Measurements from ENCODE around the gene EFCAB6.

EFCAB6 gene

GRCh38 chr22:43749473-43749872, 62.6 kb downstream of the EFCAB6 start:
- no CpG with 5 or more reads among the region's 15 CpGs for WGBS, 2 donors (ENCODE audit: extremely low coverage in 2 of 2, insufficient read length in 2 of 2, insufficient replicate concordance in 1 of 2)
- no peak overlapping the region for H2AFZ ChIP-seq (ENCODE audit: low read length)
- no peaks in the 10 kb centered on the region for H3K36me3 ChIP-seq (replicated peaks in 1 of 2; ENCODE audit: control insufficient read depth in 2 of 2, insufficient read depth in 2 of 2, low read length in 2 of 2)
- H2BK12ac ChIP-seq (ENCODE audit: low read length), result no peak overlapping the region
- no peaks in the 10 kb centered on the region for H3K27me3 ChIP-seq (ENCODE audit: control insufficient read depth in 3 of 3, insufficient read depth in 3 of 3, low read depth in 1 of 3, low read length in 3 of 3)
- no peak overlapping the region for H2BK15ac ChIP-seq (ENCODE audit: low read length)
- no peak overlapping the region for H4K8ac ChIP-seq (ENCODE audit: low read depth, low read length)
- H3K79me1 ChIP-seq (ENCODE audit: low read depth, low read length), result no peaks in the 10 kb centered on the region
- no peak overlapping the region for H3K14ac ChIP-seq (ENCODE audit: low read length)
- no peak overlapping the region for H3K18ac ChIP-seq (ENCODE audit: low read length)
- H3K4me1 ChIP-seq (ENCODE audit: control insufficient read depth in 2 of 2, insufficient read depth in 1 of 2, low read depth in 1 of 2, low read length in 2 of 2), result peaks cover 0 to 1% of the 10 kb centered on the region in 2 donors
- H3K9me3 ChIP-seq (replicated peaks in 1 of 2; ENCODE audit: control insufficient read depth in 2 of 2, insufficient read depth in 1 of 2, low read depth in 1 of 2, low read length in 2 of 2), result no peaks in the 10 kb centered on the region
- H3K23ac ChIP-seq (ENCODE audit: low read depth, low read length, poor library complexity), result no peak overlapping the region
- H3K27ac ChIP-seq (replicated peaks; ENCODE audit: low read length), result no peak overlapping the region
- DNase-seq (ENCODE audit: low spot score), result no peak
- no peak overlapping the region for H2AK5ac ChIP-seq (ENCODE audit: low read depth, low read length)
- H3K4me3 ChIP-seq (ENCODE audit: low read length in 2 of 2), result no peak overlapping the region
- H3K4ac ChIP-seq (ENCODE audit: low read length), result no peak overlapping the region
- no peak overlapping the region for H3K9ac ChIP-seq (ENCODE audit: low read depth, low read length, poor library complexity)
- no peak overlapping the region for H2BK120ac ChIP-seq (ENCODE audit: low read depth, low read length)
- no peak overlapping the region for H2BK5ac ChIP-seq (ENCODE audit: low read length)
- no peak overlapping the region for H3K4me2 ChIP-seq (ENCODE audit: insufficient read depth, low read length, poor library complexity, severe bottlenecking)
- H4K91ac ChIP-seq (ENCODE audit: low read depth, low read length, poor library complexity), result no peak overlapping the region

- Histone ChIP-seq H3K4me1 (ENCODE audit: control insufficient read depth in 2 of 2, insufficient read depth in 1 of 2, low read depth in 1 of 2, low read length in 2 of 2) (peaks cover 0 to 1% of the 10 kb centered on the region in 2 donors), H2BK5ac (ENCODE audit: low read length) (no peak overlapping the region), H3K9ac (ENCODE audit: low read depth, low read length, poor library complexity) (no peak overlapping the region), H2BK15ac (ENCODE audit: low read length) (no peak overlapping the region), H2BK120ac (ENCODE audit: low read depth, low read length) (no peak overlapping the region), H3K4me3 (ENCODE audit: low read length in 2 of 2) (no peak overlapping the region), H2AFZ (ENCODE audit: low read length) (no peak overlapping the region), H2AK5ac (ENCODE audit: low read depth, low read length) (no peak overlapping the region), H3K14ac (ENCODE audit: low read length) (no peak overlapping the region), H3K23ac (ENCODE audit: low read depth, low read length, poor library complexity) (no peak overlapping the region), H3K4ac (ENCODE audit: low read length) (no peak overlapping the region), H3K27ac (replicated peaks; ENCODE audit: low read length) (no peak overlapping the region), H2BK12ac (ENCODE audit: low read length) (no peak overlapping the region), H3K4me2 (ENCODE audit: insufficient read depth, low read length, poor library complexity, severe bottlenecking) (no peak overlapping the region), H4K8ac (ENCODE audit: low read depth, low read length) (no peak overlapping the region), H3K36me3 (replicated peaks in 1 of 2; ENCODE audit: control insufficient read depth in 2 of 2, insufficient read depth in 2 of 2, low read length in 2 of 2) (no peaks in the 10 kb centered on the region), H3K27me3 (ENCODE audit: control insufficient read depth in 3 of 3, insufficient read depth in 3 of 3, low read depth in 1 of 3, low read length in 3 of 3) (no peaks in the 10 kb centered on the region), H4K91ac (ENCODE audit: low read depth, low read length, poor library complexity) (no peak overlapping the region), H3K18ac (ENCODE audit: low read length) (no peak overlapping the region), H3K9me3 (replicated peaks in 1 of 2; ENCODE audit: control insufficient read depth in 2 of 2, insufficient read depth in 1 of 2, low read depth in 1 of 2, low read length in 2 of 2) (no peaks in the 10 kb centered on the region), H3K79me1 (ENCODE audit: low read depth, low read length) (no peaks in the 10 kb centered on the region)
- no CpG with 5 or more reads among the region's 6 CpGs for WGBS, 2 donors (ENCODE audit: extremely low coverage in 2 of 2, insufficient read length in 2 of 2, insufficient replicate concordance in 1 of 2)
- DNase-seq (ENCODE audit: low spot score), result no peak
Measured at GRCh38 chr22:43747877-43748276, 64.2 kb downstream of the EFCAB6 start.

GRCh38 chr22:43747058-43747457, 65.0 kb downstream of the EFCAB6 start:
- H3K79me1 ChIP-seq (ENCODE audit: low read depth, low read length), result no peaks in the 10 kb centered on the region
- H3K4ac ChIP-seq (ENCODE audit: low read length), result no peak overlapping the region
- DNase-seq (ENCODE audit: low spot score), result no peak
- peaks cover 0 to 1% of the 10 kb centered on the region in 2 donors for H3K4me1 ChIP-seq (ENCODE audit: control insufficient read depth in 2 of 2, insufficient read depth in 1 of 2, low read depth in 1 of 2, low read length in 2 of 2)
- H3K9ac ChIP-seq (ENCODE audit: low read depth, low read length, poor library complexity), result no peak overlapping the region
- no CpG with 5 or more reads among the region's 6 CpGs for WGBS, 2 donors (ENCODE audit: extremely low coverage in 2 of 2, insufficient read length in 2 of 2, insufficient replicate concordance in 1 of 2)
- no peak overlapping the region for H3K23ac ChIP-seq (ENCODE audit: low read depth, low read length, poor library complexity)
- no peaks in the 10 kb centered on the region for H3K9me3 ChIP-seq (replicated peaks in 1 of 2; ENCODE audit: control insufficient read depth in 2 of 2, insufficient read depth in 1 of 2, low read depth in 1 of 2, low read length in 2 of 2)
- H4K8ac ChIP-seq (ENCODE audit: low read depth, low read length), result no peak overlapping the region
- H2BK15ac ChIP-seq (ENCODE audit: low read length), result no peak overlapping the region
- H3K27ac ChIP-seq (replicated peaks; ENCODE audit: low read length), result no peak overlapping the region
- no peak overlapping the region for H3K4me2 ChIP-seq (ENCODE audit: insufficient read depth, low read length, poor library complexity, severe bottlenecking)
- no peak overlapping the region for H2AK5ac ChIP-seq (ENCODE audit: low read depth, low read length)
- H3K14ac ChIP-seq (ENCODE audit: low read length), result no peak overlapping the region
- no peak overlapping the region for H2BK120ac ChIP-seq (ENCODE audit: low read depth, low read length)
- no peak overlapping the region for H2AFZ ChIP-seq (ENCODE audit: low read length)
- no peaks in the 10 kb centered on the region for H3K36me3 ChIP-seq (replicated peaks in 1 of 2; ENCODE audit: control insufficient read depth in 2 of 2, insufficient read depth in 2 of 2, low read length in 2 of 2)
- H3K27me3 ChIP-seq (ENCODE audit: control insufficient read depth in 3 of 3, insufficient read depth in 3 of 3, low read depth in 1 of 3, low read length in 3 of 3), result no peaks in the 10 kb centered on the region
- H3K4me3 ChIP-seq (ENCODE audit: low read length in 2 of 2), result no peak overlapping the region
- H2BK5ac ChIP-seq (ENCODE audit: low read length), result no peak overlapping the region
- H3K18ac ChIP-seq (ENCODE audit: low read length), result no peak overlapping the region
- no peak overlapping the region for H4K91ac ChIP-seq (ENCODE audit: low read depth, low read length, poor library complexity)
- H2BK12ac ChIP-seq (ENCODE audit: low read length), result no peak overlapping the region

- no peak overlapping the region for H2AFZ ChIP-seq (ENCODE audit: low read length)
- no peak overlapping the region for H4K8ac ChIP-seq (ENCODE audit: low read depth, low read length)
- H3K36me3 ChIP-seq (replicated peaks in 1 of 2; ENCODE audit: control insufficient read depth in 2 of 2, insufficient read depth in 2 of 2, low read length in 2 of 2), result no peaks in the 10 kb centered on the region
- H3K18ac ChIP-seq (ENCODE audit: low read length), result no peak overlapping the region
- H3K14ac ChIP-seq (ENCODE audit: low read length), result no peak overlapping the region
- no peak overlapping the region for H3K4ac ChIP-seq (ENCODE audit: low read length)
- H2BK12ac ChIP-seq (ENCODE audit: low read length), result no peak overlapping the region
- H3K4me2 ChIP-seq (ENCODE audit: insufficient read depth, low read length, poor library complexity, severe bottlenecking), result no peak overlapping the region
- H4K91ac ChIP-seq (ENCODE audit: low read depth, low read length, poor library complexity), result no peak overlapping the region
- no peak overlapping the region for H3K4me3 ChIP-seq (ENCODE audit: low read length in 2 of 2)
- H2BK120ac ChIP-seq (ENCODE audit: low read depth, low read length), result no peak overlapping the region
- H3K4me1 ChIP-seq (ENCODE audit: control insufficient read depth in 2 of 2, insufficient read depth in 1 of 2, low read depth in 1 of 2, low read length in 2 of 2), result peaks cover 4 to 7% of the 10 kb centered on the region in 2 donors
- H3K79me1 ChIP-seq (ENCODE audit: low read depth, low read length), result no peaks in the 10 kb centered on the region
- no peaks in the 10 kb centered on the region for H3K27me3 ChIP-seq (ENCODE audit: control insufficient read depth in 3 of 3, insufficient read depth in 3 of 3, low read depth in 1 of 3, low read length in 3 of 3)
- no peak overlapping the region for H2BK5ac ChIP-seq (ENCODE audit: low read length)
- no peak overlapping the region for H3K23ac ChIP-seq (ENCODE audit: low read depth, low read length, poor library complexity)
- WGBS, 2 donors (ENCODE audit: extremely low coverage in 2 of 2, insufficient read length in 2 of 2, insufficient replicate concordance in 1 of 2), result no CpG with 5 or more reads among the region's 13 CpGs
- no peak overlapping the region for H2BK15ac ChIP-seq (ENCODE audit: low read length)
- H3K9ac ChIP-seq (ENCODE audit: low read depth, low read length, poor library complexity), result no peak overlapping the region
- H3K27ac ChIP-seq (replicated peaks; ENCODE audit: low read length), result no peak overlapping the region
- DNase-seq (ENCODE audit: low spot score), result no peak
- no peaks in the 10 kb centered on the region for H3K9me3 ChIP-seq (replicated peaks in 1 of 2; ENCODE audit: control insufficient read depth in 2 of 2, insufficient read depth in 1 of 2, low read depth in 1 of 2, low read length in 2 of 2)
- no peak overlapping the region for H2AK5ac ChIP-seq (ENCODE audit: low read depth, low read length)
Measured at GRCh38 chr22:43745783-43746356, 66.2 kb downstream of the EFCAB6 start.

Measured in neuronal stem cell (in vitro differentiated cells).